ENCODE data around the gene NHSL2.

The NHSL2 gene

GRCh38 chrX:71992711-71993110, 82.1 kb downstream of the NHSL2 start:
- peak; percentile 25 for DNase-seq

GRCh38 chrX:71993371-71993770, 82.7 kb downstream of the NHSL2 start:
- DNase-seq: no peak

GRCh38 chrX:71994601-71995000, 84.0 kb downstream of the NHSL2 start:
- no peak for DNase-seq

- no peak for DNase-seq
Measured at GRCh38 chrX:71995122-71995521, 84.5 kb downstream of the NHSL2 start.

- DNase-seq: no peak
Measured at GRCh38 chrX:71996136-71996535, 85.5 kb downstream of the NHSL2 start.

GRCh38 chrX:71996826-71997225, 86.2 kb downstream of the NHSL2 start:
- no peak for DNase-seq

- no peak for DNase-seq
Measured at GRCh38 chrX:71997320-71997719, 86.7 kb downstream of the NHSL2 start.

- peak; percentile 45 for DNase-seq
Measured at GRCh38 chrX:71998836-71999509, 88.3 kb downstream of the NHSL2 start.

GRCh38 chrX:71999535-71999934, 88.9 kb downstream of the NHSL2 start:
- no peak for DNase-seq

GRCh38 chrX:72001471-72001870, 90.8 kb downstream of the NHSL2 start:
- no peak for DNase-seq

- no peak for DNase-seq
Measured at GRCh38 chrX:72001906-72002305, 91.3 kb downstream of the NHSL2 start.

- no peak for DNase-seq
Measured at GRCh38 chrX:72002875-72003274, 92.2 kb downstream of the NHSL2 start.

GRCh38 chrX:72003811-72004750, 93.4 kb downstream of the NHSL2 start:
- no peak for DNase-seq

- no peak for DNase-seq
Measured at GRCh38 chrX:72005046-72005445, 94.4 kb downstream of the NHSL2 start.

GRCh38 chrX:72006461-72006860, 95.8 kb downstream of the NHSL2 start:
- no peak for DNase-seq

GRCh38 chrX:72009731-72010130, 99.1 kb downstream of the NHSL2 start:
- no peak for DNase-seq

- DNase-seq: no peak
Measured at GRCh38 chrX:72011734-72012133, 101.1 kb downstream of the NHSL2 start.

- no peak for DNase-seq
Measured at GRCh38 chrX:72015383-72015782, 104.7 kb downstream of the NHSL2 start.

GRCh38 chrX:72016881-72017783, 106.5 kb downstream of the NHSL2 start:
- DNase-seq: no peak

- DNase-seq: peak; percentile 86
Measured at GRCh38 chrX:72018277-72019112, 107.8 kb downstream of the NHSL2 start.

- no peak for DNase-seq
Measured at GRCh38 chrX:72019487-72019886, 108.8 kb downstream of the NHSL2 start.

- DNase-seq: no peak
Measured at GRCh38 chrX:72020204-72020603, 109.6 kb downstream of the NHSL2 start.

Data from activated CD4-positive, alpha-beta T cell treated with anti-CD3 and anti-CD28 coated beads, Interleukin-10, Interleukin-2, amounts not matched to agents 100 ng/mL and 50 ng/mL, durations not matched to agents 16 hours and 8 hours (primary cell).